Hepatocyte (in vitro differentiated cells): Measurements from ENCODE around the gene CCL25. TPM values are rescaled to one million over a fixed set of nuclear protein-coding genes. Genes with fewer than 3 reads are reported as not detected.

Experiments used
- DNase-seq: peaks from one replicate; pipeline ENCODE4 v3.0.0-alpha.2; 2016; ENCODE audit warnings: low spot score
- H2AFZ ChIP-seq: fragments of 200-600 bp; sonication (generic); 2 replicates; pipeline ENCODE4 v1.6.0; 2016; ENCODE audit warnings: antibody characterized with exemption, mild to moderate bottlenecking
- H3K27ac ChIP-seq: fragments of 200-600 bp; sonication (generic); 2 replicates; pipeline ENCODE4 v1.5.1; 2016; ENCODE audit warnings: mild to moderate bottlenecking
- H3K27me3 ChIP-seq: fragments of 200-600 bp; sonication (generic); 2 replicates; pipeline ENCODE4 v1.6.1; 2016
- H3K36me3 ChIP-seq: fragments of 200-600 bp; sonication (generic); replicated peaks from 2 replicates; pipeline ENCODE4 v1.5.1; 2016; ENCODE audit warnings: low read depth; ENCODE audit not compliant: insufficient read depth
- H3K4me1 ChIP-seq: fragments of 200-600 bp; sonication (generic); 2 replicates; pipeline ENCODE4 v1.5.1; 2016; ENCODE audit warnings: mild to moderate bottlenecking, moderate library complexity; ENCODE audit not compliant: insufficient read depth
- H3K4me2 ChIP-seq: fragments of 200-600 bp; sonication (generic); 2 replicates; pipeline ENCODE4 v1.6.0; 2016
- H3K4me3 ChIP-seq: fragments of 200-600 bp; sonication (generic); 2 replicates; pipeline ENCODE4 v1.5.1; 2016; ENCODE audit warnings: mild to moderate bottlenecking
- H3K79me2 ChIP-seq: fragments of 200-600 bp; sonication (generic); 2 replicates; pipeline ENCODE4 v1.6.0; 2017; ENCODE audit warnings: mild to moderate bottlenecking
- H3K9me2 ChIP-seq: fragments of 200-600 bp; sonication (generic); replicated peaks from 2 replicates; pipeline ENCODE4 v1.6.0; 2017; ENCODE audit warnings: mild to moderate bottlenecking; ENCODE audit not compliant: insufficient read depth
- H3K9me3 ChIP-seq: fragments of 200-600 bp; sonication (generic); 2 replicates; pipeline ENCODE4 v1.5.1; 2016; ENCODE audit warnings: low read depth, mild to moderate bottlenecking
- H4K20me1 ChIP-seq: fragments of 200-600 bp; sonication (generic); 2 replicates; pipeline ENCODE4 v1.6.0; 2016; ENCODE audit warnings: mild to moderate bottlenecking; ENCODE audit not compliant: insufficient read depth, poor library complexity, severe bottlenecking
- EZH2 ChIP-seq: fragments of 200-600 bp; sonication (generic); IDR thresholded peaks from 2 replicates; pipeline ENCODE4 v1.6.1; 2016; ENCODE audit warnings: antibody characterized with exemption, mild to moderate bottlenecking, borderline replicate concordance
- EZH2phosphoT487 ChIP-seq: fragments of 200-600 bp; sonication (generic); IDR thresholded peaks from one replicate; pipeline ENCODE4 v1.6.1; 2018; ENCODE audit warnings: antibody characterized with exemption, mild to moderate bottlenecking, low read depth, moderate library complexity; ENCODE audit not compliant: unreplicated experiment, severe bottlenecking
- WGBS: methylation state at CpG from one replicate; pipeline ENCODE4 v1.1.6; 2016; ENCODE audit warnings: low lambda C conversion rate; ENCODE audit errors: missing lambda C conversion rate; 5-methylcytosine and 5-hydroxymethylcytosine counted together
- polyA plus RNA-seq: library from polyadenylated mRNA; unstranded; fragments of >200 nt; fragmentation: Nextera tagmentation; extraction: Ambion mirVana; gene quantifications from 2 replicates; pipeline ENCODE4 v1.2.1, GENCODE V29; 2016
- total RNA-seq: library from RNA; depleted of rRNA; stranded (reverse); fragments of >200 nt; gene quantifications from 2 replicates; pipeline ENCODE4 v1.2.3, GENCODE V29; 2014
- TF ChIP-seq, protein P1 (sequence below): fragments of 200-600 bp; sonication (generic); IDR thresholded peaks from 2 replicates; pipeline ENCODE4 v1.5.1; 2016; ENCODE audit warnings: antibody characterized with exemption, mild to moderate bottlenecking; ENCODE audit not compliant: poor library complexity

Gene CCL25
- total and polyA plus RNA-seq, 2 experiments from 2014 or later, result not detected

DNA sequence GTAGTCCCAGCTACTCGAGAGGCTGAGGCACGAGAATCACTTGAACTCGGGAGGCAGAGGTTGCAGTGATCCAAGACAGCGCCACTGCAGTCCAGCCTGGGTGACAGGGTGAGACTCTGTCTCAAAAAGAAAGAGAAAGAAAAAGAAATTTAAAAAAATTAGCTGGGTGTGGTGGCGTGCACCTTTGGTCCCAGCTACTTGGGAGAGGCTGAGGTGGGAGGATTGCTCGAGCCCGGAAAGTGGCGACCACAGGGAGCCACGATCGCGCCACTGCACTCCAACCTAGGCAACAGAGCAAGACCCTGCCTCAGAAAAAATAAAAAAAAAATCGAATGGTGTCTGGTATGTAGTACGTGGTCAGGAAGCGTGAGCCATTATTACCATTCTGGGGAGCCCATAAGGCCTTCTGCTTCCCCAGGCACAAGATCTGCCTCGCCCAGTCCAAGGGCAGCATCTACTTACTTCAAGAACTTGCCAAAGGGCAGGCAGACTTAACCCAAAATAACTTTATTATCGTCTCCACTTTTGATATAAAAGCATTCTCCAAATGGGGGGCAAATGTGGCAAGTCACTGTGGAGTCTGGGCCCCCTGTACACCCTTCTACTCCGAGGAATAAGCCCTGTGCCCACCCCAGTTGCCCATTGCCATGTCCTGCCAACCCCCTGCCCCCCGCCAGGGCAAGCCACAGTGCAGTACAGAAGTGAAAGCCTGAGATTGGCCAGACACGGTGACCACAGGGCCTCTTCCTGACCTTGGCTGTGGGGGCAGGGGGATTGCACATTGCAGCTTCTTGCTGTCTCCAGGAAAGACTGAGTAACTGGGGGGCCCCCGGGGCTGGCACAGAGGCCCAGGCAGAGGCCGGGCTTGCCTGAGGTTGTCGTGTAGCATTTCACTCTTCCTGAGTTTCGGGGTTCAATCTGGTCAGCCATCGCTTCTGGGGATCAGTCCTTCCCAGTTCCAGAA, 12.6 kb downstream of the CCL25 start:
- Histone ChIP-seq H3K27ac (no peak overlapping the region), H3K79me2 (no peaks in the 10 kb centered on the region), H4K20me1 (no peaks in the 10 kb centered on the region), H3K27me3 (no peaks in the 10 kb centered on the region), H3K9me3 (peaks cover 6% of the 10 kb centered on the region), H3K4me2 (no peak overlapping the region), H3K9me2 (no peaks in the 10 kb centered on the region), H2AFZ (no peak overlapping the region), H3K4me1 (no peaks in the 10 kb centered on the region), H3K36me3 (no peaks in the 10 kb centered on the region), H3K4me3 (no peak overlapping the region)
- WGBS, result 94% methylated on average over 24 of the region's 24 CpGs
- no peak for DNase-seq
- no peak for TF ChIP-seq EZH2
- TF ChIP-seq EZH2phosphoT487, result no peak
- TF ChIP-seq, protein P1, sequence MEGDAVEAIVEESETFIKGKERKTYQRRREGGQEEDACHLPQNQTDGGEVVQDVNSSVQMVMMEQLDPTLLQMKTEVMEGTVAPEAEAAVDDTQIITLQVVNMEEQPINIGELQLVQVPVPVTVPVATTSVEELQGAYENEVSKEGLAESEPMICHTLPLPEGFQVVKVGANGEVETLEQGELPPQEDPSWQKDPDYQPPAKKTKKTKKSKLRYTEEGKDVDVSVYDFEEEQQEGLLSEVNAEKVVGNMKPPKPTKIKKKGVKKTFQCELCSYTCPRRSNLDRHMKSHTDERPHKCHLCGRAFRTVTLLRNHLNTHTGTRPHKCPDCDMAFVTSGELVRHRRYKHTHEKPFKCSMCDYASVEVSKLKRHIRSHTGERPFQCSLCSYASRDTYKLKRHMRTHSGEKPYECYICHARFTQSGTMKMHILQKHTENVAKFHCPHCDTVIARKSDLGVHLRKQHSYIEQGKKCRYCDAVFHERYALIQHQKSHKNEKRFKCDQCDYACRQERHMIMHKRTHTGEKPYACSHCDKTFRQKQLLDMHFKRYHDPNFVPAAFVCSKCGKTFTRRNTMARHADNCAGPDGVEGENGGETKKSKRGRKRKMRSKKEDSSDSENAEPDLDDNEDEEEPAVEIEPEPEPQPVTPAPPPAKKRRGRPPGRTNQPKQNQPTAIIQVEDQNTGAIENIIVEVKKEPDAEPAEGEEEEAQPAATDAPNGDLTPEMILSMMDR, result no peak

DNA sequence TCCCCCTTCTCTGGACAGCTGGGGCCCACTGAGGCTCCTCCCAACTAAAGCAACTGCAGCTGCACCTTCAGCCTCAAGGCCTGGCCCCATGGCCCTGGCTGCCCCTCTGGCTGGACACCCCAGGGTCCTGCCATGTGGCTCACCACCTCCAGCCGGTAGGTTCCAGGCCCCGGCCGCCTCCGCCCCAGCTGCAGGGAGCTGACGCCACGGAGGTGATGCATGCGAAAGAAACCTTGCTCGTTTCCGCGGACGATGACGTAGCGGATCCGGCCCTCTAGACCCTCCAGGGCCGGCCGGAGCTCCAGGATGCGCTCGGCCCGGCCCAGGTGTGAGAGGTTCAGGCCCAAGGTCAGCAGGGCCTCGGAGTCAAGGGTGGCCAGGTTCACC, 13.3 kb downstream of the CCL25 start:
- no peak for DNase-seq
- no peaks in the 10 kb centered on the region for H3K27me3 ChIP-seq
- H3K4me2 ChIP-seq, result no peak overlapping the region
- no peaks in the 10 kb centered on the region for H3K36me3 ChIP-seq
- H3K4me3 ChIP-seq, result no peak overlapping the region
- no peaks in the 10 kb centered on the region for H4K20me1 ChIP-seq
- TF ChIP-seq, protein P1, result no peak
- TF ChIP-seq EZH2phosphoT487, result no peak
- no peak for TF ChIP-seq EZH2
- H2AFZ ChIP-seq, result no peak overlapping the region
- H3K79me2 ChIP-seq, result no peaks in the 10 kb centered on the region
- WGBS, result 92% methylated on average over 19 of the region's 20 CpGs
- no peak overlapping the region for H3K27ac ChIP-seq
- H3K9me3 ChIP-seq, result peaks cover 8% of the 10 kb centered on the region
- no peaks in the 10 kb centered on the region for H3K9me2 ChIP-seq
- no peaks in the 10 kb centered on the region for H3K4me1 ChIP-seq

DNA sequence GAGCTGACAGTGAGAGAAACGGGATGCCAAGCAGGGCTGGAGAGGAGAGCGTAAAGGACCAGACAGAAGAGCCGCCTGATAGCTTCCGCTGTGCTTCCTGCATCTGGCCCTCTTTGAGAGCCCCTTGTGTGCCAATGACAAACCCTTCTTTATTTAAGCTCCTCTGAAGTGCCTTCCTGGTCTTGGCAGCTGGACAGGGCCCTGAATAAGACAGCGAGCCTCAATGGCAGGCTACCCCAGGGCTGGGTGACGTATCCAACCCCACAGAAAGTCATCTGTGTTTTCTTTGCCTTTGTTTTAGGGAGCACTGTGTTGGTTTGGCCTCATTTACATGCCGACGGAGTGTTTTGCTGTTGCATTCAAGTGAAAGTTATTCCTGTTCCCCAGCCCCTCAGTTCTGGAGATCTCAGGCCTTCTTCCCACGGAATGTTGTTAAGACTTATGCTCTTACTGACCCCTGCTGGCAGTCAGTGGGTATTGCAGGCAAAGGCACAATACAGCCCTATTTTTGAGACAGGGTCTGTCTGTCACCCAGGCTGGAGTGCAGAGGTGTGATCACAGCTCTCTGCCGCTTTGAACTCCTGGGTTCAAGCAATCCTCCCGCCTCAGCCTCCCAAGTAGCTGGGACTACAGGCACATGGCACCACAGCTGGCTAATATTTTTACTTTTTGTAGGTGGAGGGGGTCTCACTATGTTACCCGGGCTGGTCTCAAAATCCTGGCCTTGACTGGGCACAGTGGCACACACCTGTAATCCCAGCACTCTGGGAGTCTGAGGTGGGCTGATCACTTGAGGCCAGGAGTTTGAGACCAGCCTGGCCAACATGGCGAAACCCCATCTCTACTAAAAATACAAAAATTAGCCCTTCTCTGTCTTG, 16.8 kb downstream of the CCL25 start:
- no peaks in the 10 kb centered on the region for H3K9me2 ChIP-seq
- 90% methylated on average over 13 of the region's 13 CpGs for WGBS
- H3K79me2 ChIP-seq, result no peaks in the 10 kb centered on the region
- no peaks in the 10 kb centered on the region for H3K27me3 ChIP-seq
- DNase-seq, result no peak
- no peak overlapping the region for H2AFZ ChIP-seq
- TF ChIP-seq, protein P1, result peak; percentile 46
- no peak for TF ChIP-seq EZH2phosphoT487
- H4K20me1 ChIP-seq, result no peaks in the 10 kb centered on the region
- no peaks in the 10 kb centered on the region for H3K36me3 ChIP-seq
- no peak overlapping the region for H3K4me3 ChIP-seq
- no peak overlapping the region for H3K4me2 ChIP-seq
- no peaks in the 10 kb centered on the region for H3K4me1 ChIP-seq
- H3K9me3 ChIP-seq, result peaks cover 8% of the 10 kb centered on the region
- H3K27ac ChIP-seq, result no peak overlapping the region
